Ramos (cell line): Measurements from ENCODE around the gene FNDC3B.

Source experiments
- in situ Hi-C: fragments of 300-500 bp; cut with MboI; formaldehyde crosslinking; loops from one replicate; pipeline ENCODE4 v1.14.3; 2022; ENCODE audit warnings: low sequenced_read_pairs; ENCODE audit not compliant: unreplicated experiment

The FNDC3B gene

GRCh38 chr3:172268425-172268824 lies 229.0 kb downstream of the FNDC3B start:
- in situ Hi-C loops = no loop called here

DNA sequence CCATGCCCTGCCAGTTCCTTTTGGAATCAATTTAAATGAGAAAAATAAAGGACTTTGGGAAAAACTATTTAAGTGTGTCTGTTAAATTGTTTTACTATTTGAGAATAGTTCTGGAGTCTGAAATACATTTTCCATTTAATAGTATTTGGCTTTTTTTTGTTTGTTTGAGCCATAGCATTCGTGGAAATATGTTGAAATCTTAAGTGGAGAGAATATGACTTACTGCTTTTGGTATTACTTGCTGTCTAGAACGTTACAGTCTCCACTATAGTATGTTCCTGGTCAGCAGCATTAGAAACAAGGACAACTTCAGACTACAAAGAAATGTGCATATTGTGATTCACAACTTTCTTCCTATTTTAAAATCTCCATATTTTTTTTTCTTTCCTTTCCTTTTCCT lies 229.5 kb downstream of the FNDC3B start:
- in situ Hi-C loops = no loop called here

DNA sequence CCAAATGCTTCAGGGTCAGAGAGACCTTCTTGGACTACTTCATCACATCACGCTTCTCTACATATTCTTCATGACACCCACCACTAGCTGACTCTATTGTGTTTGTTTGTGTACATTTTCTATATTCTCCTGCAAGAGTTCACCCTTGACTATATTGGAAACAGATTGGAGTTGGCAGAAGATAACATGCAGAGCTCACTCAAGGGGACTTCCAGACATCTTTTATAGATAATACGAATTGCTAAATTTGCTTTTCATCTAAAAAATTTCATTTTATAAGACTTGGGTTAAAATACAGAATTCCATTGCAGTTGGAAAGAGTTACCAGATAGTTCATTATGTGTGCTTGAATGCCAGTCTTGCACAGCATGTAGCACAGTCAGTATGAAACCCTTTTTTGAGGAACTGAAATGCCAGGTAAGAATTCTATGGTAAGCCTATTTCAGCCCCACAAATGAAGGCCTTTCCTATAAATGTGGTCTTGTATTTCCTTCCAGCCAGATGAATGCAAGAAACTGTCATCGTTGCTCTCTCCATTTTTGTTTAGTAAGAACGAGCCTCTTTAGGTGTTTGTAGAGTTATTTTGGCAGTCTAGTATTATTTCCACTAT lies 231.3 kb downstream of the FNDC3B start:
- in situ Hi-C loops = no loop called here

- in situ Hi-C loops = no loop called here
Observed at GRCh38 chr3:172271386-172271976, 232.1 kb downstream of the FNDC3B start.

DNA sequence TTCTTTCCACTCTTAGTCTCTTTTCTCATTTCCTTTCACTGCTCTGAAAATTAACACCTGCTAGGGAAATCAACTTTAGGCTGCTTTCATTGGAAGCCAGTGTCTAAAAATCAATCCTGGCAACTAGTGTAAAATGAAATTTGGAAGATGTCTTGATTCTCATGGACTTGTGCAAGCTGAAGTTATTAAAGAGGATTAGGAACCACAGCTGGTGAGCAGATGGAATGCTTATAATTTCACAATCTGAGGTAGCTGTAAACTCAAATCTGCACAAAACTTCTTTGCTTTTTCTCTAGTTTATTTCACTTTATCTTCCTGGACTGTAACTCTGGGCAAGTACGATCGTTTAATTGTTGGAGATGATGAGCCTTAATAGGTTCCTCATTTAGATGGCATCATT lies 233.3 kb downstream of the FNDC3B start:
- in situ Hi-C loops = no loop called here

GRCh38 chr3:172273378-172273777 lies 234.0 kb downstream of the FNDC3B start:
- in situ Hi-C loops = no loop called here

DNA sequence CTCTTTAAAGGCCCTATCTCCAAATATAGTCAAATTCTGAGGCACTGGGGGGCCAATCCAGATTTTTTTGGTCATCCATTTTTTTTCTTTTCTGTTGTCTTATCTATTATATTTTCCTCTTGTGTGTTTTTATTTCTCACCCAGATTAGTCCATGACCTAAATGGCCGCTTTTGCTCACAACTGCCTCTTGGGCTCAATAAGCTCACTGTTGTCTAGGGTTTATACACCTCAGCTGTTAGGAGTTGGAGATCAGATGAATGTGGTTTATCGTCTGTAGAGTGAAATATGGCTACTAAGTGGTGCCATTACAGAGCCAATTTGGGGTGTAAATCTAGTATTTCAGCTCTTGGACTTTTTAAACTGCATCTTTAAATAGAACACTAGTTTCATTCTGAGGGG lies 235.5 kb downstream of the FNDC3B start:
- in situ Hi-C loops = no loop called here

GRCh38 chr3:172275586-172275985 lies 236.2 kb downstream of the FNDC3B start:
- in situ Hi-C loops = no loop called here

DNA sequence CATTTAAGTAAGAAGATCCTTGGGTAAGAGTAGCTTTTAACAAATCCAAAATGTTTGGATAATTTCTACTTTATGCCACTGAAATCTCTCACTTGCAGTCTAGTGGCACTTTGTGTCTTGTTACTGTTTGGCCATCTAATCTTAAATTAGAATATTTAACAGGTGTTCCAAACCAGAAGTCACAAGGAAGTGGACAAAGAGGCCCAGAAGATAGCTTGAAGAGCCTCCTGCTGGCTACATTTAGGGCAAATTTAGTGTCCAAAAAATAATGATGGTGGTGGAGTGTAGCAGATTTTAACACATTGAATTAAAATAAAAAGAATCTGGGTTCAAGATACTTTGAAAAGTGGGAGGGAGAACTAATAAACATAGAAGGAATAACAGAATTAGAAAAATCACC lies 236.7 kb downstream of the FNDC3B start:
- in situ Hi-C loops = no loop called here

DNA sequence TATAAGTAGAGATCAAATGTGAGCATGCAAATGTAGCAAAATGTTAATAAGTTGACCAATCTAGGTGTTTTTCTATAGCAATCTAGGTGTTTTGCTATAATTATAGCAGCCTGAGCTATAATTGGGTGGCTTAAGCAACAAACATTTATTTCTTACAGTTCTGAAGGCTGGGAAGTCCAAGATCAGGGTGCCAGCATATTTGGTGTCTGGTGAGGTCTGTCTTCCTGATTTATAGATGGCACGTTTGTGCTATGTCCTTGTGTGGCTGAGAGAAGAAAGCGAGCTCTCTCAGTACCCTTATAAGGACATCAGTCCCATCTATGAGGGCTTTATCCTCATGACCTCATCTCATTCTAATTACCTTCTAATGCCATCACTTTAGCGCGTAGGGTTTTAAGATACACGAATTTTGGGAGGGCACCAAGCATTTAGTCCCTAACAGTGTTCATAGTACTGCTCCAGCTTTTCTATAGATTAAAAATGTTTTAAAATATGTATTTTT lies 237.8 kb downstream of the FNDC3B start:
- in situ Hi-C loops = no loop called here

GRCh38 chr3:172279191-172279640 lies 239.8 kb downstream of the FNDC3B start:
- in situ Hi-C loops = no loop called here

GRCh38 chr3:172279974-172280373 lies 240.6 kb downstream of the FNDC3B start:
- in situ Hi-C loops = no loop called here

- in situ Hi-C loops = no loop called here
Observed at GRCh38 chr3:172280406-172281051, 241.2 kb downstream of the FNDC3B start.

- in situ Hi-C loops = no loop called here
Observed at GRCh38 chr3:172281884-172282283, 242.5 kb downstream of the FNDC3B start.

- in situ Hi-C loops = no loop called here
Observed at GRCh38 chr3:172282850-172283249, 243.5 kb downstream of the FNDC3B start.

DNA sequence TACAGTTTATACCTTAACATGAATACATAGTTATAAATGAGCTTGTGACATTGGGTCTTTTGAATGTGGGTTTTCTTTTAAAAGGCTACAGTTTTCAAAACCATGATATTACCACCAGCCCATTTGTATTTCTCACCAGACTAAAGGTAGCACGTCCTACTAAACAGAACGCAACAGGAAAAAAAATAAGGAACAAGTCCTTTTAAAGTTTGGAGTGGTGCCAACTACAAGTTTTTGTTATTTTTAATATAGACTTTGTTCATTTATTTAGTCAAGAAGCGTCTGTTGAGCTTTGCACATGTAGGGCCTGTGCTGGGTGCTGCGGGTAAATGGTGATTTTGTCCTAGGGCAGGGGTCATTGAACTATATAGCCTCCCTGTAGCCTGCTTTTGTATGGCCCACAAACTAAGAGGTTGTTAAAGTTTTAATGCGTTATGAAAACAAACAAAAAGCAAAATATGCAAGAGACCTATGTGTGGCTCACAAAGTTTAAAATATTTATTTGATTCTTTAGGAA lies 244.5 kb downstream of the FNDC3B start:
- in situ Hi-C loops = no loop called here

- in situ Hi-C loops = no loop called here
Observed at GRCh38 chr3:172285844-172286243, 246.5 kb downstream of the FNDC3B start.

- in situ Hi-C loops = no loop called here
Observed at GRCh38 chr3:172286548-172287148, 247.3 kb downstream of the FNDC3B start.

DNA sequence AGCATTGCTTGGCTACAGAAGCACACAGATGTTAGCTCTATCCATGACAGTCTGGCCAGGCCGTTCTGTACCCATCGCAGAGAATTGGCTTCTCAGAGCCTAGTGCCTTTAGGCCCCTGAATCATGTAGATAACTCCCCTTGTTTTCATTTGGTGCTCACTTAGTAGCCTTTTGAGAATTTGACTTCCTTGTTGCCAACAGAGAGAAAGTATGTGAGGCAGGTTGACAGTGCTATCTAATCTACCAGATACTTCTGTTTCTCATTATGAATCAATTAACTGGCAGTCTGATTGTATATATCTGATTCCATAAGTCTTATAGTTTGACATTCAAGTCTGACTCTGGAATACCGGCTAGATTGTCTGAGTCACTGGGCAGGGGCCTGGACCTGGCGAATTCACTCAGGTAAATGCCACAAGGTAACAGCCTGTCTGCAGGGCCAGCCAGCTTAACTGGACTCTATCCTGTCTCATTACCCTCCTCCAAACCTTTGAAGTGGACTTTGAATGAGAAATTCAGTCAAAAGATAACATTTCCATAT lies 248.6 kb downstream of the FNDC3B start:
- in situ Hi-C loops = no loop called here

DNA sequence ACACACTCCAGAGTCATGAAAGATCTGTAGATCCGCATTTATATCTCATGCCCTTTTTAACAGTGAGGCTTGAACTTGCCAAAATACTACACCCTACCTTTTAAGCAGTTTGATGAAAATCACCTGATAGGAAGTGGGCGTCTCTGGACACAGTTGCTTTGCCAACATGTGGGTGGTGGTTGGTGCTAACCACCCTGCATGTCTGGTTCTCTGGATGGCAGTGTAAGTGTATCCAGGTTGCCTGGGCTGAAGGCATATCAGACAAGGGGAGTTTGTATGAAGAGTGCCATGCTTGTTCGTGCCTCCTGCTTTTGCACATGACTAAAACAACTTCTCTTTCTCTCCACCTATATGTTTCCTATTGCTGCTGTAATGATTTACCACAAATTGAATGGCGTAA lies 249.3 kb downstream of the FNDC3B start:
- in situ Hi-C loops = no loop called here

DNA sequence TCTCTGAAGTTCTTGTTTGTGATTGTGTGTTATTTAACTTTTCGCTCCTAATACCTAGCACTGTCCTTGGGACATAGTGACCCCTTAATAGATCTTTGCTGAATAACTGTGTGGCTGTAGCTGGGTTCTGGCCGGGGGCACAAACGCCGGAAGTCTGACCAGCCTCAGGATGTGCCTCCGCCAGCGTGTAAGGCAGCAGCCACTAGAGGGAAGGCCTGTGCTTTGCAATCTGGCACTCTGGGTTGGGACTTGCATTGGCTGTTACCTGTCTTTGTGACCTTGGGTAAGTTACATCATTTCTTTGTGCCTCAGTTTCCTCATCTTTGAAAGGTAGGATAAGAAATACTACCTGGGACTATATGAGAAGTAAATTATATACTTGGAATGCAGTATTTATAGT lies 250.2 kb downstream of the FNDC3B start:
- in situ Hi-C loops = no loop called here
